Heart left ventricle (tissue), 13 donors: ENCODE data around the gene DAAM1.

Experiments
- POLR2A ChIP-seq, 2 donors: fragments of 450-650 bp; IDR thresholded peaks; one replicate each; pipeline ENCODE4 v1.6.1; 2017; ENCODE audit warnings: antibody characterized with exemption in 2 of 2, mild to moderate bottlenecking in 2 of 2, moderate library complexity in 2 of 2
- TF ChIP-seq, protein P1 (sequence below), 12 donors: fragments of 200-600 bp; sonication (generic) in 4 of 12; IDR thresholded peaks; one replicate each; pipeline versions ENCODE4 v1.5.0 to v1.8.0; 2018 to 2022; ENCODE audit warnings: antibody characterized with exemption in 12 of 12, mild to moderate bottlenecking in 5 of 12
- donor health status: ischemic (EF 13 %, LVEDD 7.1; RV severe dilation, severe dysfunction).
- donor health status: DM: no; HTN: yes; CAD: no.
- donor health status: DM: no; HTN: no; CAD: no.
- donor health status: ischemic (EF 25% LVEDD 6.9; RV normal size, moderate dysfunction).
- donor health status: ischemic (EF 25% LVEDD 5.7; RV mildly dilated, moderate dysfunction).
- donor health status: ischemic (EF 35%, LVEDD 5.7; RV mildly dilated, moderate dysfunction).
- donor health status: nonischemic (EF 11% LVEDD 7.7; RV severe dilation, severe dysfunction).
- donor health status: DM: yes; HTN: yes; CAD: no.
- donor health status: PGD.
- donor health status: ischemic (EF 29% LVEDD 5.4; RV normal size, mild dysfunction).
- donor health status: nonischemic (EF 23%, LVEDD 6.1; RV moderate dilation, normal function).

GRCh38 chr14:59139324-59139723, 49.1 kb upstream of the DAAM1 start:
- TF ChIP-seq, protein P1, sequence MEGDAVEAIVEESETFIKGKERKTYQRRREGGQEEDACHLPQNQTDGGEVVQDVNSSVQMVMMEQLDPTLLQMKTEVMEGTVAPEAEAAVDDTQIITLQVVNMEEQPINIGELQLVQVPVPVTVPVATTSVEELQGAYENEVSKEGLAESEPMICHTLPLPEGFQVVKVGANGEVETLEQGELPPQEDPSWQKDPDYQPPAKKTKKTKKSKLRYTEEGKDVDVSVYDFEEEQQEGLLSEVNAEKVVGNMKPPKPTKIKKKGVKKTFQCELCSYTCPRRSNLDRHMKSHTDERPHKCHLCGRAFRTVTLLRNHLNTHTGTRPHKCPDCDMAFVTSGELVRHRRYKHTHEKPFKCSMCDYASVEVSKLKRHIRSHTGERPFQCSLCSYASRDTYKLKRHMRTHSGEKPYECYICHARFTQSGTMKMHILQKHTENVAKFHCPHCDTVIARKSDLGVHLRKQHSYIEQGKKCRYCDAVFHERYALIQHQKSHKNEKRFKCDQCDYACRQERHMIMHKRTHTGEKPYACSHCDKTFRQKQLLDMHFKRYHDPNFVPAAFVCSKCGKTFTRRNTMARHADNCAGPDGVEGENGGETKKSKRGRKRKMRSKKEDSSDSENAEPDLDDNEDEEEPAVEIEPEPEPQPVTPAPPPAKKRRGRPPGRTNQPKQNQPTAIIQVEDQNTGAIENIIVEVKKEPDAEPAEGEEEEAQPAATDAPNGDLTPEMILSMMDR (IDR thresholded peaks at IDR 0.05) = no peak
- TF ChIP-seq POLR2A (IDR thresholded peaks at IDR 0.05) = no peak
